GM12878 (cell line): ENCODE data around the gene CPHXL2. TPM values are rescaled to one million over a fixed set of nuclear protein-coding genes. Genes with fewer than 3 reads are reported as not detected.

Experiments used
- EP300 ChIP-seq, 2 experiments: fragments of 150-350 bp in 1 of 2; IDR thresholded peaks; 2 replicates each; pipeline ENCODE4 v1.6.1; 2011 to 2012; ENCODE audit warnings: low read depth in 2 of 2, low read length in 2 of 2, borderline replicate concordance in 1 of 2, improper control_type of control experiment in 1 of 2, inconsistent platforms in 1 of 2; ENCODE audit not compliant: control insufficient read depth in 1 of 2
- KAT2A ChIP-seq: conservative IDR thresholded peaks from 2 replicates; pipeline ENCODE4 v1.6.1; 2011; ENCODE audit warnings: low read depth, low read length; ENCODE audit not compliant: control insufficient read depth
- RCOR1 ChIP-seq: conservative IDR thresholded peaks from 2 replicates; pipeline ENCODE4 v1.6.1; 2012; ENCODE audit warnings: low read depth, low read length, improper control_type of control experiment
- ZNF24 ChIP-seq: fragments of 450-650 bp; IDR thresholded peaks from 2 replicates; pipeline ENCODE4 v1.6.1; 2017; ENCODE audit warnings: antibody characterized with exemption, mild to moderate bottlenecking
- polyA plus RNA-seq, 11 experiments: library from polyadenylated mRNA; depleted of rRNA in 4 of 11; unstranded in 6 of 11; stranded (reverse) in 5 of 11; fragments of >200 nt; fragmentation: Nextera tagmentation in 4 of 11; fragmentation: Illumina TruSeq in 1 of 11; extraction: Ambion mirVana in 4 of 11; extraction: Trizol in 1 of 11; gene quantifications; 1 replicate in 1 of 11; 2 replicates in 10 of 11; pipeline versions ENCODE4 v1.2.1 to v1.2.3, GENCODE V29; 2011 to 2016; ENCODE audit warnings: inconsistent platforms in 2 of 11, missing spikeins in 2 of 11, low read depth in 1 of 11
- total RNA-seq, 4 experiments: library from RNA; depleted of rRNA in 3 of 4; stranded (reverse); fragments of >200 nt in 3 of 4; fragmentation: Illumina TruSeq in 1 of 4; extraction: Trizol in 1 of 4; gene quantifications; 2 replicates each; pipeline versions ENCODE4 v1.2.1 to v1.2.3, GENCODE V29; 2013 to 2021
- TF ChIP-seq, protein P1 (sequence below): fragments of 450-650 bp; formaldehyde crosslinking; IDR thresholded peaks from 2 replicates; pipeline ENCODE4 v1.4.0; 2022; ENCODE audit warnings: mild to moderate bottlenecking, moderate library complexity
- TF ChIP-seq, protein P2 (sequence below): fragments of 450-650 bp; conservative IDR thresholded peaks from 2 replicates; pipeline ENCODE4 v1.6.1; 2017; ENCODE audit warnings: mild to moderate bottlenecking, moderate library complexity

Gene CPHXL2
- total and polyA plus RNA-seq, 10 of the 15 experiments (the other 5 are each of a cell fraction or from before 2014, with no cell fraction given): not detected

DNA sequence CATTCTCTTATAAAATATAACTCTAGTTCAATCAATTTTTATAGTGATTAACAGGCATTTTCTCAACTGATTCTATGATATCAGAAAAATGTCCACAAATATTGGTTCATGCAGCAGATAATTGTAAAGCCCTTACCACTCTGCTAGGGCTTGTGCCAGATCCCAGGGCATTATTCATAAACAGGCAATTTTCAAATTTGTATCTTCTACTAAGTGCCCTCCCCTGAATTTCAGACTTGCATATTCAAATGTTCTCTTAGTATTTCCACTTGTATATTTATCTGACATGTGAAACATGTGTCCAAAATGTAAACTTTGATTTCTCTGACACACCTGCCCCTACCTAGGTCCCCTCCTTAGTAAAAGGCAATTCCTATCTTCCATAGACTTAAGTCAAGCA, 9.3 kb downstream of the CPHXL2 start (continued):
- TF ChIP-seq, protein P1, sequence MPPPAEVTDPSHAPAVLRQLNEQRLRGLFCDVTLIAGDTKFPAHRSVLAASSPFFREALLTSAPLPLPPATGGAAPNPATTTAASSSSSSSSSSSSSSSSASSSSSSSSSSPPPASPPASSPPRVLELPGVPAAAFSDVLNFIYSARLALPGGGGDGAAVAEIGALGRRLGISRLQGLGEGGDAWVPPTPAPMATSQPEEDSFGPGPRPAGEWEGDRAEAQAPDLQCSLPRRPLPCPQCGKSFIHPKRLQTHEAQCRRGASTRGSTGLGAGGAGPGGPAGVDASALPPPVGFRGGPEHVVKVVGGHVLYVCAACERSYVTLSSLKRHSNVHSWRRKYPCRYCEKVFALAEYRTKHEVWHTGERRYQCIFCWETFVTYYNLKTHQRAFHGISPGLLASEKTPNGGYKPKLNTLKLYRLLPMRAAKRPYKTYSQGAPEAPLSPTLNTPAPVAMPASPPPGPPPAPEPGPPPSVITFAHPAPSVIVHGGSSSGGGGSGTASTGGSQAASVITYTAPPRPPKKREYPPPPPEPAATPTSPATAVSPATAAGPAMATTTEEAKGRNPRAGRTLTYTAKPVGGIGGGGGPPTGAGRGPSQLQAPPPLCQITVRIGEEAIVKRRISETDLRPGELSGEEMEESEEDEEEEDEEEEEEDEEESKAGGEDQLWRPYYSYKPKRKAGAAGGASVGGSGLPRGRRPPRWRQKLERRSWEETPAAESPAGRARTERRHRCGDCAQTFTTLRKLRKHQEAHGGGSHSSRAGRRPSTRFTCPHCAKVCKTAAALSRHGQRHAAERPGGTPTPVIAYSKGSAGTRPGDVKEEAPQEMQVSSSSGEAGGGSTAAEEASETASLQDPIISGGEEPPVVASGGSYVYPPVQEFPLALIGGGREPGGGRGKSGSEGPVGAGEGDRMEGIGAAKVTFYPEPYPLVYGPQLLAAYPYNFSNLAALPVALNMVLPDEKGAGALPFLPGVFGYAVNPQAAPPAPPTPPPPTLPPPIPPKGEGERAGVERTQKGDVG (CRISPR knock-in tag): no peak
- TF ChIP-seq, protein P2, sequence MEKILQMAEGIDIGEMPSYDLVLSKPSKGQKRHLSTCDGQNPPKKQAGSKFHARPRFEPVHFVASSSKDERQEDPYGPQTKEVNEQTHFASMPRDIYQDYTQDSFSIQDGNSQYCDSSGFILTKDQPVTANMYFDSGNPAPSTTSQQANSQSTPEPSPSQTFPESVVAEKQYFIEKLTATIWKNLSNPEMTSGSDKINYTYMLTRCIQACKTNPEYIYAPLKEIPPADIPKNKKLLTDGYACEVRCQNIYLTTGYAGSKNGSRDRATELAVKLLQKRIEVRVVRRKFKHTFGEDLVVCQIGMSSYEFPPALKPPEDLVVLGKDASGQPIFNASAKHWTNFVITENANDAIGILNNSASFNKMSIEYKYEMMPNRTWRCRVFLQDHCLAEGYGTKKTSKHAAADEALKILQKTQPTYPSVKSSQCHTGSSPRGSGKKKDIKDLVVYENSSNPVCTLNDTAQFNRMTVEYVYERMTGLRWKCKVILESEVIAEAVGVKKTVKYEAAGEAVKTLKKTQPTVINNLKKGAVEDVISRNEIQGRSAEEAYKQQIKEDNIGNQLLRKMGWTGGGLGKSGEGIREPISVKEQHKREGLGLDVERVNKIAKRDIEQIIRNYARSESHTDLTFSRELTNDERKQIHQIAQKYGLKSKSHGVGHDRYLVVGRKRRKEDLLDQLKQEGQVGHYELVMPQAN: no peak
- TF ChIP-seq EP300 (IDR thresholded peaks at IDR 0.05; ENCODE audit: borderline replicate concordance in 1 of 2, control insufficient read depth in 1 of 2, low read depth in 2 of 2, low read length in 2 of 2) (no peak), RCOR1 (no peak), KAT2A (no peak), ZNF24 (no peak)
- TF ChIP-seq, all 136 proteins: peak for 0
